Activated B cell treated with CpG ODN at 0.5 μM for 24 hours (primary cell): Measurements from ENCODE around the gene RTEL1. TPM values are rescaled to one million over a fixed set of nuclear protein-coding genes. Genes with fewer than 3 reads are reported as not detected.
A peak's percentile ranks its signal among the peaks of the same experiment; 100 is the strongest.

Experiments
- ATAC-seq: fragments of 200-7000 bp; cut with Tn5 transposase; one replicate; pipeline ENCODE4 v1.10.0; 2021; ENCODE audit warnings: low read depth, mild to moderate bottlenecking, moderate library complexity
- CTCF ChIA-PET: fragments of 350-600 bp; sonication (Branson Sonifier 250); formaldehyde crosslinking; loops from one replicate; lab custom pipeline; 2021; ENCODE audit warnings: antibody characterized with exemption; lab: Charles Lee
- POLR2A ChIA-PET: fragments of 350-600 bp; sonication (Branson Sonifier 250); formaldehyde crosslinking; loops from one replicate; lab custom pipeline; 2021; ENCODE audit warnings: antibody characterized with exemption; lab: Charles Lee
- DNase-seq: peaks from one replicate; pipeline ENCODE4 v3.0.0; 2022
- H3K27ac Mint-ChIP-seq: one replicate; pipeline ENCODE4 v1.8.0; 2020; ENCODE audit warnings: mixed read lengths
- H3K27me3 Mint-ChIP-seq: one replicate; pipeline ENCODE4 v1.8.0; 2021; ENCODE audit warnings: mixed read lengths
- H3K36me3 Mint-ChIP-seq: one replicate; pipeline ENCODE4 v1.8.0; 2021; ENCODE audit warnings: low read depth, mixed read lengths
- H3K4me1 Mint-ChIP-seq: one replicate; pipeline ENCODE4 v1.8.0; 2021; ENCODE audit warnings: mixed read lengths
- H3K4me3 Mint-ChIP-seq: one replicate; pipeline ENCODE4 v1.8.0; 2020; ENCODE audit warnings: mild to moderate bottlenecking, mixed read lengths
- H3K9me3 Mint-ChIP-seq: one replicate; pipeline ENCODE4 v1.8.0; 2020; ENCODE audit warnings: mixed read lengths
- intact Hi-C: fragments of 100-400 bp; cut with micrococcal nuclease; formaldehyde crosslinking; loops from one replicate; pipeline ENCODE4 v1.15.1; 2024
- total RNA-seq: library from RNA; stranded (reverse); gene quantifications from 2 replicates; pipeline ENCODE4 v1.2.3, GENCODE V29; 2022
- TF ChIP-seq, protein P1 (sequence below): fragments of 200-600 bp; IDR thresholded peaks from one replicate; pipeline ENCODE4 v1.8.0; 2022; ENCODE audit warnings: antibody characterized with exemption, mild to moderate bottlenecking

RTEL1 gene
- total RNA-seq, 1 donor from 2014 or later, result 33.8 TPM

DNA sequence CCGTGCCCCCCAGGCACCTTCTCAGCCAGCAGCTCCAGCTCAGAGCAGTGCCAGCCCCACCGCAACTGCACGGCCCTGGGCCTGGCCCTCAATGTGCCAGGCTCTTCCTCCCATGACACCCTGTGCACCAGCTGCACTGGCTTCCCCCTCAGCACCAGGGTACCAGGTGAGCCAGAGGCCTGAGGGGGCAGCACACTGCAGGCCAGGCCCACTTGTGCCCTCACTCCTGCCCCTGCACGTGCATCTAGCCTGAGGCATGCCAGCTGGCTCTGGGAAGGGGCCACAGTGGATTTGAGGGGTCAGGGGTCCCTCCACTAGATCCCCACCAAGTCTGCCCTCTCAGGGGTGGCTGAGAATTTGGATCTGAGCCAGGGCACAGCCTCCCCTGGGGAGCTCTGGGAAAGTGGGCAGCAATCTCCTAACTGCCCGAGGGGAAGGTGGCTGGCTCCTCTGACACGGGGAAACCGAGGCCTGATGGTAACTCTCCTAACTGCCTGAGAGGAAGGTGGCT is 39.3 kb downstream of the RTEL1 start:
- Mint-ChIP-seq H3K27me3 (no peaks in the 10 kb centered on the region), H3K9me3 (no peaks in the 10 kb centered on the region), H3K36me3 (peaks cover 7% of the 10 kb centered on the region), H3K4me1 (peaks cover 19% of the 10 kb centered on the region), H3K27ac (no peak overlapping the region), H3K4me3 (no peak overlapping the region)
- no peak for DNase-seq
- ChIA-PET POLR2A (interaction anchor here (0.5 to 2.6 kb wide), 3 partner anchors 10 to 167 kb away, joined by 3 to 12 read pairs (median 4); partner anchors contain the start of genes ARFRP1, TPD52L2 and ZGPAT), CTCF (no interaction called here)
- intact Hi-C loops, result loop anchor here (5.0 kb wide), 1 partner anchor 40 kb away; the partner anchor contains the start of genes LIME1 and SLC2A4RG
- TF ChIP-seq, protein P1, sequence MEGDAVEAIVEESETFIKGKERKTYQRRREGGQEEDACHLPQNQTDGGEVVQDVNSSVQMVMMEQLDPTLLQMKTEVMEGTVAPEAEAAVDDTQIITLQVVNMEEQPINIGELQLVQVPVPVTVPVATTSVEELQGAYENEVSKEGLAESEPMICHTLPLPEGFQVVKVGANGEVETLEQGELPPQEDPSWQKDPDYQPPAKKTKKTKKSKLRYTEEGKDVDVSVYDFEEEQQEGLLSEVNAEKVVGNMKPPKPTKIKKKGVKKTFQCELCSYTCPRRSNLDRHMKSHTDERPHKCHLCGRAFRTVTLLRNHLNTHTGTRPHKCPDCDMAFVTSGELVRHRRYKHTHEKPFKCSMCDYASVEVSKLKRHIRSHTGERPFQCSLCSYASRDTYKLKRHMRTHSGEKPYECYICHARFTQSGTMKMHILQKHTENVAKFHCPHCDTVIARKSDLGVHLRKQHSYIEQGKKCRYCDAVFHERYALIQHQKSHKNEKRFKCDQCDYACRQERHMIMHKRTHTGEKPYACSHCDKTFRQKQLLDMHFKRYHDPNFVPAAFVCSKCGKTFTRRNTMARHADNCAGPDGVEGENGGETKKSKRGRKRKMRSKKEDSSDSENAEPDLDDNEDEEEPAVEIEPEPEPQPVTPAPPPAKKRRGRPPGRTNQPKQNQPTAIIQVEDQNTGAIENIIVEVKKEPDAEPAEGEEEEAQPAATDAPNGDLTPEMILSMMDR, result no peak
- ATAC-seq, result no peak

DNA sequence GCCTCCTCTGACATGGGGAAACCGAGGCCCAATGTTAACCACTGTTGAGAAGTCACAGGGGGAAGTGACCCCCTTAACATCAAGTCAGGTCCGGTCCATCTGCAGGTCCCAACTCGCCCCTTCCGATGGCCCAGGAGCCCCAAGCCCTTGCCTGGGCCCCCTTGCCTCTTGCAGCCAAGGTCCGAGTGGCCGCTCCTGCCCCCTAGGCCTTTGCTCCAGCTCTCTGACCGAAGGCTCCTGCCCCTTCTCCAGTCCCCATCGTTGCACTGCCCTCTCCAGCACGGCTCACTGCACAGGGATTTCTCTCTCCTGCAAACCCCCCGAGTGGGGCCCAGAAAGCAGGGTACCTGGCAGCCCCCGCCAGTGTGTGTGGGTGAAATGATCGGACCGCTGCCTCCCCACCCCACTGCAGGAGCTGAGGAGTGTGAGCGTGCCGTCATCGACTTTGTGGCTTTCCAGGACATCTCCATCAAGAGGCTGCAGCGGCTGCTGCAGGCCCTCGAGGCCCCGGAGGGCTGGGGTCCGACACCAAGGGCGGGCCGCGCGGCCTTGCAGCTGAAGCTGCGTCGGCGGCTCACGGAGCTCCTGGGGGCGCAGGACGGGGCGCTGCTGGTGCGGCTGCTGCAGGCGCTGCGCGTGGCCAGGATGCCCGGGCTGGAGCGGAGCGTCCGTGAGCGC is 39.9 kb downstream of the RTEL1 start:
- no peak overlapping the region for H3K4me3 Mint-ChIP-seq
- ChIA-PET CTCF (no interaction called here), POLR2A (interaction anchor here (1.2 to 2.6 kb wide), 2 partner anchors 10 to 166 kb away, joined by 3 to 12 read pairs; partner anchors contain the start of genes ARFRP1 and ZGPAT)
- DNase-seq (no peak), ATAC-seq (no peak)
- no peaks in the 10 kb centered on the region for H3K27me3 Mint-ChIP-seq
- TF ChIP-seq, protein P1, result no peak
- H3K27ac Mint-ChIP-seq, result no peak overlapping the region
- H3K36me3 Mint-ChIP-seq, result peaks cover 8% of the 10 kb centered on the region
- H3K9me3 Mint-ChIP-seq, result no peaks in the 10 kb centered on the region
- H3K4me1 Mint-ChIP-seq, result peaks cover 20% of the 10 kb centered on the region
- intact Hi-C loops, result loop anchor here (5.0 kb wide), 1 partner anchor 39 kb away; the partner anchor contains the start of genes LIME1 and SLC2A4RG

DNA sequence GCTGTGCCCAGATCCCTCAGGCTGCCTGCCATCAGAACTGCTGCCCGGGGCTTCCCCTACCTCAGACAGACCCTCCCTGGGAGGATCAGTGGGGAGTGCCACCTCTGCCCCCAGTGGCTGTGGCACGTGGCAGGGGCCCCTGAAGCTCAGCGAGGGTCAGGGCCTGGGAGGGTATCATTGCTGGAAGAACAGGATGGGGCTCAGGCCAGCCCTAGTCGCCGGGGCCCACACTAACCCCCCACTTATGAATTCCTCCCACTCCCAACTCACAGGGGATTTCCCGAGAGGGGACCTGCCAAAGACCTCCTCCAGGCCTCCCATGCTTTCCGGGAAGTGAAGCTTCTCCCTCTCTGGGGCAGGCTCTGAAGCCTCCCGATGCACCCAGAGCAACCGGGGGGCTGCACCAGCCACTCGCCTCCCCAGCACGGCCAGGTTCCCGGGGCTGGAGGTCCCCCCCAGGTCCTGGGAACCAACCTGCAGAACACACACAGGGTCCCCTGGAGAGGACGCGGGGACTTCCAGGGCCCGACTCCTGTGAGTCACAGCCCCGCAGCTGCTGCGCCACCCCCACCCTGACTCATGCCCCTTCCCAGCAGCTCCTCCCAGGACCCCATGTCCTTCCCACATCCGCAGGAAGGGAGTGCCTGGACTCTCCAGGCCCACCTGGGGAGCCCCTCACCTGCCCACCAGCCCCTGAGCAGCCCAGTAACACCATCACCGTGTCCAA is 40.8 kb downstream of the RTEL1 start:
- peaks cover 20% of the 10 kb centered on the region for H3K4me1 Mint-ChIP-seq
- ChIA-PET POLR2A (interaction anchor here (0.7 to 2.6 kb wide), 3 partner anchors 9 to 165 kb away, joined by 3 to 12 read pairs (median 3); partner anchors contain the start of genes ARFRP1 and ZGPAT), CTCF (no interaction called here)
- no peak for DNase-seq
- no peaks in the 10 kb centered on the region for H3K27me3 Mint-ChIP-seq
- intact Hi-C loops, result loop anchor here (5.0 kb wide), 1 partner anchor 38 kb away; the partner anchor contains the start of genes LIME1 and SLC2A4RG
- TF ChIP-seq, protein P1, result no peak
- peaks cover 7% of the 10 kb centered on the region for H3K36me3 Mint-ChIP-seq
- peak; percentile 31 for ATAC-seq
- H3K9me3 Mint-ChIP-seq, result no peaks in the 10 kb centered on the region
- no peak overlapping the region for H3K4me3 Mint-ChIP-seq
- H3K27ac Mint-ChIP-seq, result no peak overlapping the region

DNA sequence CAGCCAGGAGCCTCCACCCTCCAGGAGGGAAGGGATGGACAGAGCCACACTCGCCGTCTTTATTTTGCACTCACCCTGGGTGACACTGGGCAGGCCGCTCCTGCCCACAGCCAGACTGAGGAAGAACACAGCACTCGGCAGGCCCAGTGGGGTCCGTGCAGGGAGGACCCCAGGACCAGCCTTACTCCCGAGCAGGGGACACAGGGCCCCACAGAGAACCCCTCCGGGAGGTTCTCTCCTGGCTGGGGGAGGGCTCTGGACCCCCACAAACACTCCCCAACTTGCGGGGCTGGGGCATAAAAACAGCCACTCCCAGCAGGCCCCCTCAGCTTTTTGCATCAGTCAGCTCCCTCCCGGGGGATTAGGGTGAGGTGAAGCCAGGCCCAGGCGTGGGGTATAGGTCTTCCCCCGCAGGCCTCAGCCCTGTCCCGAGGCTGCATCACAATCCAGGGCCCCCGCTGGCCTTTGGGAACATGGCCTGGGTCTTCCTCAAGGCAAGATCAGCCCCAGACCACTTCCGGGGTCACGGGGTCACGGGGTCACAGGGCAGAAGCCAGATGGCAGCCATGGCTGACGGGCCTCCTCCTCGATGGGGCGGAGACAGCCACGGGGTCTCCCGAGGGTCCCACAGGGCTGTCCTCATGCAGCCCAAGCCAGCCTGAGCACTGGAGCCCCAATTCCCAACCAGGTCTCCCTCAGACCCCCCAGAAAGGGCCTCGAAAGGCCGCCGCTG is 41.5 kb downstream of the RTEL1 start:
- Mint-ChIP-seq H3K36me3 (peaks cover 11% of the 10 kb centered on the region), H3K4me3 (no peak overlapping the region), H3K27me3 (no peaks in the 10 kb centered on the region), H3K27ac (no peak overlapping the region), H3K9me3 (no peaks in the 10 kb centered on the region), H3K4me1 (peaks cover 20% of the 10 kb centered on the region)
- ATAC-seq, result no peak
- ChIA-PET CTCF (no interaction called here), POLR2A (interaction anchor here (0.7 to 2.6 kb wide), 2 partner anchors 8 to 18 kb away, joined by 3 to 12 read pairs; partner anchors contain the start of genes ARFRP1 and ZGPAT)
- TF ChIP-seq, protein P1, result no peak
- intact Hi-C loops, result loop anchor here (5.0 kb wide), 1 partner anchor 38 kb away; the partner anchor contains the start of genes LIME1 and SLC2A4RG
- no peak for DNase-seq
